Breast epithelium (tissue), 4 donors: ENCODE data around the gene NAALADL2. TPM values are rescaled to one million over a fixed set of nuclear protein-coding genes. Genes with fewer than 3 reads are reported as not detected.

ENCODE experiments used
- DNase-seq, 2 donors: peaks; one replicate each; pipeline ENCODE4 v3.0.0-alpha.2; 2019; ENCODE audit warnings: low spot score in 2 of 2
- H3K27ac ChIP-seq, 2 donors: fragments of 200-600 bp; sonication (generic) in 1 of 2; one replicate each; pipeline ENCODE4 v1.5.1; 2016 to 2019; ENCODE audit warnings: mild to moderate bottlenecking in 1 of 2
- H3K27me3 ChIP-seq, 2 donors: fragments of 200-600 bp; sonication (generic) in 1 of 2; one replicate each; pipeline versions ENCODE4 v1.5.1 to v1.6.0; 2017 to 2019; ENCODE audit warnings: control low read depth in 1 of 2, mild to moderate bottlenecking in 1 of 2
- H3K36me3 ChIP-seq: fragments of 200-600 bp; one replicate; pipeline ENCODE4 v1.5.1; 2019
- H3K4me1 ChIP-seq, 2 donors: fragments of 200-600 bp; sonication (generic); one replicate each; pipeline ENCODE4 v1.5.1; 2016 to 2019; ENCODE audit warnings: control low read depth in 1 of 2
- H3K4me3 ChIP-seq, 3 donors: fragments of 200-600 bp; sonication (generic); 1 replicate in 2 of 3; 2 replicates in 1 of 3; pipeline ENCODE4 v1.5.1; 2016 to 2019; ENCODE audit warnings: mild to moderate bottlenecking in 3 of 3, moderate library complexity in 2 of 3
- H3K9me3 ChIP-seq, 2 donors: fragments of 200-600 bp; sonication (generic) in 1 of 2; one replicate each; pipeline ENCODE4 v1.5.1; 2016 to 2019; ENCODE audit warnings: control low read depth in 1 of 2
- CTCF ChIP-seq, 3 donors: fragments of 450-650 bp; IDR thresholded peaks; one replicate each; pipeline ENCODE4 v1.5.1; 2016 to 2017; ENCODE audit warnings: antibody characterized with exemption in 3 of 3, mild to moderate bottlenecking in 3 of 3, moderate library complexity in 3 of 3
- POLR2A ChIP-seq: fragments of 450-650 bp; IDR thresholded peaks from one replicate; pipeline ENCODE4 v1.6.1; 2016; ENCODE audit warnings: antibody characterized with exemption, mild to moderate bottlenecking, moderate library complexity
- POLR2AphosphoS5 ChIP-seq, 3 donors: sonication (generic); formaldehyde crosslinking; IDR thresholded peaks; one replicate each; pipeline ENCODE4 v1.6.1; 2017; ENCODE audit warnings: antibody characterized with exemption in 3 of 3
- intact Hi-C: fragments of 100-400 bp; cut with DNase I; formaldehyde crosslinking; loops from one replicate; pipeline ENCODE4 v1.15.1; 2023; ENCODE audit warnings: low total_unique reads
- total RNA-seq, 3 donors: library from RNA; depleted of rRNA; stranded (reverse); fragments of >200 nt; gene quantifications; one replicate each; pipeline ENCODE4 v1.1.0, GENCODE V29; 2016

Gene NAALADL2
- total RNA-seq, 3 donors from 2014 or later: 12.0 to 69.5 (median 53.9) TPM

DNA sequence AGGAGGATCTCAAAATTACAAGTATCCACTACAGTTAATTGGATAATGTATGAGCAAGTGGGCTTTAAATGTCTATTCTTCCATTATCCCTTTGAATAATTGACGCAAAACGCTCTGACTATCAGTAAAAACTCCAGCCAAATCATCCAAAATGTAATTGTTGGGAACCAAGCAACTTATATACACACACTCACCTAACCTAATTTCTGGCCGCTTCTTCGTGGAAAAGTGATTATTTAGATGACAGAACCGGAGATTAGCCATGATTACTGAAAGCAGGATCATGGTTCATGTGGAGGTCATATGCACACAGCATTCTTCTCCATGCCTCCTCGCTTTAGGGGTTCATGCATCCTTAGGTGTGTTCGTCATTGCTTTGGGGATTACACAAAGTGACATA lies 992.4 kb downstream of the NAALADL2 start:
- no peaks in the 10 kb centered on the region for H3K4me1 ChIP-seq
- no peaks in the 10 kb centered on the region for H3K9me3 ChIP-seq
- no peaks in the 10 kb centered on the region for H3K36me3 ChIP-seq
- no peak overlapping the region for H3K4me3 ChIP-seq
- H3K27ac ChIP-seq: no peak overlapping the region
- DNase-seq: no peak
- H3K27me3 ChIP-seq: no peaks in the 10 kb centered on the region
- TF ChIP-seq POLR2AphosphoS5 (IDR thresholded peaks at IDR 0.05) (no peak), POLR2A (no peak), CTCF (IDR thresholded peaks at IDR 0.05) (no peak)
- intact Hi-C loops: no loop called here

- H3K27ac ChIP-seq: no peak overlapping the region
- no peaks in the 10 kb centered on the region for H3K9me3 ChIP-seq
- no peaks in the 10 kb centered on the region for H3K27me3 ChIP-seq
- intact Hi-C loops: no loop called here
- no peaks in the 10 kb centered on the region for H3K4me1 ChIP-seq
- no peak overlapping the region for H3K4me3 ChIP-seq
- DNase-seq: no peak
- TF ChIP-seq POLR2A: no peak
- no peak for TF ChIP-seq POLR2AphosphoS5 (IDR thresholded peaks at IDR 0.05)
- no peak for TF ChIP-seq CTCF (IDR thresholded peaks at IDR 0.05)
- H3K36me3 ChIP-seq: no peaks in the 10 kb centered on the region
Observed at GRCh38 chr3:175852560-175852959, 993.4 kb downstream of the NAALADL2 start.

DNA sequence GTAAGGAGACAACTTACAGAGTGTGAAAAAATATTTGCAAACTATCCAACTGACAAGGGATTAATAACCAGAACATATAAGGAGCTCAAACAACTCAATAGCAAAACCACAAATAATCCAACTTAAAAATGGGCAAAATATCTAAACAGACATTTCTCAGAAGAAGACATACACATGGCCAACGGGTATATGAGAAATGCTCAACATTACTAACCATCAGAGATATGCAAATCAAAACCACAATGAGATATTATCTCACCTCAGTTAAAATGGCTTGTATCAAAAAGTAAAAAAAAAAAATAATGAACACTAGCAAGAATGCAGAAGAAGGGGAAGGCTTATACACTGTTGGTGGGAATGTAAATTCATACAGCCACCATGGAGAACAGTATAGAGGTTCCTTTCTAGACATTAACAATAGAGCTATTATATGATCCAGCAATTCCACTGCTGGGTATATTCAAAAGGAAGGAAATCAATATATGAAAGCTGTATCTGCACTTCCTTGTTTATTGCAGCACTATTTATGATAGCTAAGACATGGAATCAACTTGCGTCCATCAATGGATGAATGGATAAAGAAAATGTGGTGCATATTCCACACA lies 998.6 kb downstream of the NAALADL2 start:
- TF ChIP-seq POLR2AphosphoS5 (IDR thresholded peaks at IDR 0.05) (no peak), CTCF (IDR thresholded peaks at IDR 0.05) (no peak), POLR2A (no peak)

More for the DNA sequence above, 998.6 kb downstream of the NAALADL2 start:
- no peaks in the 10 kb centered on the region for H3K4me1 ChIP-seq
- no peak overlapping the region for H3K4me3 ChIP-seq
- no peaks in the 10 kb centered on the region for H3K27me3 ChIP-seq
- no peak overlapping the region for H3K27ac ChIP-seq
- no peak for DNase-seq
- no peaks in the 10 kb centered on the region for H3K36me3 ChIP-seq
- intact Hi-C loops: no loop called here
- no peaks in the 10 kb centered on the region for H3K9me3 ChIP-seq
